ENCODE measurements around the gene COL5A1.
"Not testable (repeated sequence)": the region's sequence is repeated elsewhere in the genome, so short reads cannot be mapped to it uniquely, and the experiment has no call there.

The COL5A1 gene

GRCh38 chr9:134842321-134842720, 200.7 kb downstream of the COL5A1 start:
- DNase-seq = no peak

GRCh38 chr9:134843740-134844139, 202.1 kb downstream of the COL5A1 start:
- DNase-seq = no peak

GRCh38 chr9:134844821-134845220, 203.2 kb downstream of the COL5A1 start:
- no peak for DNase-seq

- no peak for DNase-seq
Measured at GRCh38 chr9:134846187-134846586, 204.6 kb downstream of the COL5A1 start.

- no peak for DNase-seq
Measured at GRCh38 chr9:134846699-134847098, 205.1 kb downstream of the COL5A1 start.

- DNase-seq = no peak
Measured at GRCh38 chr9:134847138-134847537, 205.5 kb downstream of the COL5A1 start.

GRCh38 chr9:134847752-134848432, 206.3 kb downstream of the COL5A1 start:
- no peak for DNase-seq

GRCh38 chr9:134848504-134848903, 206.9 kb downstream of the COL5A1 start:
- DNase-seq = no peak

GRCh38 chr9:134850611-134851010, 209.0 kb downstream of the COL5A1 start:
- DNase-seq = peak; percentile 16

GRCh38 chr9:134851020-134851419, 209.4 kb downstream of the COL5A1 start:
- peak; percentile 16 for DNase-seq

GRCh38 chr9:134852906-134853654, 211.5 kb downstream of the COL5A1 start:
- DNase-seq = peak; percentile 14

GRCh38 chr9:134853893-134854292, 212.3 kb downstream of the COL5A1 start:
- no peak for DNase-seq

- DNase-seq = no peak
Measured at GRCh38 chr9:134854541-134854981, 213.0 kb downstream of the COL5A1 start.

- DNase-seq = peak; percentile 17
Measured at GRCh38 chr9:134855231-134855899, 213.8 kb downstream of the COL5A1 start.

- no peak for DNase-seq
Measured at GRCh38 chr9:134855900-134856377, 214.3 kb downstream of the COL5A1 start.

GRCh38 chr9:134857451-134857850, 215.8 kb downstream of the COL5A1 start:
- DNase-seq = not testable (repeated sequence)

- DNase-seq = peak; percentile 26
Measured at GRCh38 chr9:134858051-134858841, 216.6 kb downstream of the COL5A1 start.

GRCh38 chr9:134860510-134860909, 218.9 kb downstream of the COL5A1 start:
- no peak for DNase-seq

GRCh38 chr9:134861595-134862334, 220.2 kb downstream of the COL5A1 start:
- DNase-seq = no peak

- DNase-seq = no peak
Measured at GRCh38 chr9:134863306-134863902, 221.8 kb downstream of the COL5A1 start.
